ENCODE measurements around the gene IPCEF1.
A peak's percentile ranks its signal among the peaks of the same experiment; 100 is the strongest.

The IPCEF1 gene

GRCh38 chr6:154373971-154374370, 17.4 kb upstream of the IPCEF1 start:
- Histone ChIP-seq H3K9me2 (replicated peaks; ENCODE audit: low read depth, low read length) (no peaks in the 10 kb centered on the region), H3K4me1 (ENCODE audit: insufficient read depth, low read length, poor library complexity, severe bottlenecking) (no peaks in the 10 kb centered on the region), H2AFZ (ENCODE audit: low read length) (no peak overlapping the region), H3K36me3 (ENCODE audit: insufficient read depth, low read length) (no peaks in the 10 kb centered on the region), H3K27me3 (ENCODE audit: insufficient read depth, low read length, poor library complexity, severe bottlenecking) (no peaks in the 10 kb centered on the region), H3K4me3 (ENCODE audit: low read length, poor library complexity, severe bottlenecking) (no peak overlapping the region), H4K20me1 (ENCODE audit: insufficient read depth, low read length, poor library complexity, severe bottlenecking) (no peaks in the 10 kb centered on the region), H3K79me2 (ENCODE audit: insufficient read depth, low read length) (no peaks in the 10 kb centered on the region), H3K9me3 (ENCODE audit: insufficient read depth, low read depth, low read length) (no peaks in the 10 kb centered on the region), H3F3A (ENCODE audit: low read depth) (no peaks in the 10 kb centered on the region), H3K9ac (ENCODE audit: low read depth, low read length, poor library complexity, severe bottlenecking) (no peak overlapping the region), H3K4me2 (ENCODE audit: low read depth, low read length, poor library complexity, severe bottlenecking) (no peak overlapping the region)
- TF ChIP-seq CTCF (conservative IDR thresholded peaks at IDR 0.05; ENCODE audit: low read length) (no peak), EZH2phosphoT487 (IDR thresholded peaks at IDR 0.05; ENCODE audit: borderline replicate concordance) (no peak)

- no peaks in the 10 kb centered on the region for H3F3A ChIP-seq (ENCODE audit: low read depth)
- no peaks in the 10 kb centered on the region for H3K36me3 ChIP-seq (ENCODE audit: insufficient read depth, low read length)
- H4K20me1 ChIP-seq (ENCODE audit: insufficient read depth, low read length, poor library complexity, severe bottlenecking) = no peaks in the 10 kb centered on the region
- no peak overlapping the region for H3K4me3 ChIP-seq (ENCODE audit: low read length, poor library complexity, severe bottlenecking)
- no peaks in the 10 kb centered on the region for H3K4me1 ChIP-seq (ENCODE audit: insufficient read depth, low read length, poor library complexity, severe bottlenecking)
- H3K9me2 ChIP-seq (replicated peaks; ENCODE audit: low read depth, low read length) = no peaks in the 10 kb centered on the region
- TF ChIP-seq EZH2phosphoT487 (IDR thresholded peaks at IDR 0.05; ENCODE audit: borderline replicate concordance) (no peak), CTCF (conservative IDR thresholded peaks at IDR 0.05; ENCODE audit: low read length) (no peak)
- no peak overlapping the region for H3K9ac ChIP-seq (ENCODE audit: low read depth, low read length, poor library complexity, severe bottlenecking)
- no peak overlapping the region for H3K4me2 ChIP-seq (ENCODE audit: low read depth, low read length, poor library complexity, severe bottlenecking)
- H3K79me2 ChIP-seq (ENCODE audit: insufficient read depth, low read length) = no peaks in the 10 kb centered on the region
- H2AFZ ChIP-seq (ENCODE audit: low read length) = peak overlapping the region; percentile 50; the same call in 1 of the 2 replicates
- H3K9me3 ChIP-seq (ENCODE audit: insufficient read depth, low read depth, low read length) = no peaks in the 10 kb centered on the region
- H3K27me3 ChIP-seq (ENCODE audit: insufficient read depth, low read length, poor library complexity, severe bottlenecking) = no peaks in the 10 kb centered on the region
These were observed 14.7 kb upstream of the IPCEF1 start for GRCh38 chr6:154371281-154371680.

GRCh38 chr6:154370545-154370944, 13.9 kb upstream of the IPCEF1 start:
- TF ChIP-seq CTCF (conservative IDR thresholded peaks at IDR 0.05; ENCODE audit: low read length) = peak; percentile 64
- no peak for TF ChIP-seq EZH2phosphoT487 (IDR thresholded peaks at IDR 0.05; ENCODE audit: borderline replicate concordance)
- H3K4me2 ChIP-seq (ENCODE audit: low read depth, low read length, poor library complexity, severe bottlenecking) = no peak overlapping the region

More at GRCh38 chr6:154370545-154370944, 13.9 kb upstream of the IPCEF1 start:
- Histone ChIP-seq H3K79me2 (ENCODE audit: insufficient read depth, low read length) (no peaks in the 10 kb centered on the region), H3K27me3 (ENCODE audit: insufficient read depth, low read length, poor library complexity, severe bottlenecking) (no peaks in the 10 kb centered on the region), H3K4me3 (ENCODE audit: low read length, poor library complexity, severe bottlenecking) (no peak overlapping the region), H3K9me2 (replicated peaks; ENCODE audit: low read depth, low read length) (no peaks in the 10 kb centered on the region), H4K20me1 (ENCODE audit: insufficient read depth, low read length, poor library complexity, severe bottlenecking) (no peaks in the 10 kb centered on the region), H3K9me3 (ENCODE audit: insufficient read depth, low read depth, low read length) (no peaks in the 10 kb centered on the region), H2AFZ (ENCODE audit: low read length) (peak overlapping the region; percentile 50; the same call in 1 of the 2 replicates), H3F3A (ENCODE audit: low read depth) (no peaks in the 10 kb centered on the region), H3K4me1 (ENCODE audit: insufficient read depth, low read length, poor library complexity, severe bottlenecking) (no peaks in the 10 kb centered on the region), H3K9ac (ENCODE audit: low read depth, low read length, poor library complexity, severe bottlenecking) (no peak overlapping the region), H3K36me3 (ENCODE audit: insufficient read depth, low read length) (no peaks in the 10 kb centered on the region)
